HG02973 (cell line): Measurements from ENCODE around the gene CRYAA.

ENCODE experiments used
- ATAC-seq: cut with Tn5 transposase; IDR thresholded peaks from one replicate; pipeline ENCODE4 v1.9.1; 2021; ENCODE audit warnings: moderate library complexity; ENCODE audit not compliant: unreplicated experiment

The CRYAA gene

GRCh38 chr21:43198376-43198775, 29.6 kb downstream of the CRYAA start:
- ATAC-seq: no peak

- no peak for ATAC-seq
These were observed 32.7 kb downstream of the CRYAA start for GRCh38 chr21:43201491-43201890.

GRCh38 chr21:43203591-43203990, 34.8 kb downstream of the CRYAA start:
- no peak for ATAC-seq

GRCh38 chr21:43204638-43205037, 35.8 kb downstream of the CRYAA start:
- ATAC-seq: no peak

DNA sequence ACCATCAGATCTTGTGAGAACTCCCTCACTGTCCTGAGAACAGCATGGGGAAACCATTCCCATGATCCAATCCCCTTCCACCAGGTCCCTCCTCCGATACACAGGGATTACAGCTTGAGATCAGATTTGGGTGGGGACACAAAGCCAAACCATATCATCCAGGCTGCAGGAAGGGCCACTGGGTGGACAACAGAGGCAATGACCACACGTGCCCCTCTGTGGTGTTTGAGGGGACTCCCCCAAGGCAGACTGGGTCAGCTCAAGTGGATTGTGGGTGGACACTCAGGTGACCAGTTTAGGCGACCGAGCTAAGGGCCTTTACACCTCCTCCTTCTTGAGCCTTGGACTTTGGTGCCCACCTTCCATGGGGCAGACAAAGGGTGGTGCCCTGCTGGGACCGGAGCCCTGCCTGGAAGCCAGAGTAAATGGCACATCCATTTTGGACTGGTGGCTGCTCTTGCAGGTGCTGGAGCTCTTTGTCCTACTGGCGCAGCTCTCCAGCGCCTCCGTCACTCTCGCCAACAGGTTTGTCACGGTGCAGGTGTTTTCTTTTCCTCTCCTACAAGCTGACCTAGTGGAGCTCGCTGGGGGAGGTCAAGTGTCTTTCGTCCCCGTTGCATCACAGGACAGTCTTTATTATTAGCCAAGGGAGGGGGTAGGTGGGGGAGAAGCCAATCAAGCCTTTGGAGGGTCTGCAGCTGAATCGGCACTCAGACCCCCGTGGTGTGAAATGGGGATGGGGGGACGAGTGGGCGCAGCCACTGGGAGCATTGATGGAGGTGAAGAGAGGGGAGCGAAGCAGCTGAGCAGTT, 37.6 kb downstream of the CRYAA start:
- ATAC-seq: no peak

GRCh38 chr21:43207043-43207315, 38.2 kb downstream of the CRYAA start:
- no peak for ATAC-seq

DNA sequence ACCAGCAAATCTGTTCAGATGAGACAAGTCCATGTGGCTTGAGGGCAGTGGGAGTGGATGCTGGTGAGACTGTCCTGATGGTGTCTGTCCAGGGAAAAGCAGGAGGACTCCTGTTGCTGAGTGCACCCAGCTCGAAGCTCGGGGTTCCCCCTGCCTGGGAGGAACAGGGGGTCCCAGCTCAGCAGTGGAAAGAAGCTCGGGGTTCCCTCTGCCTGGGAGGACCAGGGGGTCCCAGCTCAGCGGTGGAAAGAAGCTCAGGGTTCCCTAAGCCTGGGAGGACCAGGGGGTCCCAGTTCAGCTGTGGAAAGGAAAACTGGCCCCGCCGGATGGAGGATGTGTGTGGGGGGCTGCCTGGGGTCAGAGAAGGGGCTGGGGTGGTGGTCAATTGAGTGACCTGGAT, 39.1 kb downstream of the CRYAA start:
- ATAC-seq: no peak

DNA sequence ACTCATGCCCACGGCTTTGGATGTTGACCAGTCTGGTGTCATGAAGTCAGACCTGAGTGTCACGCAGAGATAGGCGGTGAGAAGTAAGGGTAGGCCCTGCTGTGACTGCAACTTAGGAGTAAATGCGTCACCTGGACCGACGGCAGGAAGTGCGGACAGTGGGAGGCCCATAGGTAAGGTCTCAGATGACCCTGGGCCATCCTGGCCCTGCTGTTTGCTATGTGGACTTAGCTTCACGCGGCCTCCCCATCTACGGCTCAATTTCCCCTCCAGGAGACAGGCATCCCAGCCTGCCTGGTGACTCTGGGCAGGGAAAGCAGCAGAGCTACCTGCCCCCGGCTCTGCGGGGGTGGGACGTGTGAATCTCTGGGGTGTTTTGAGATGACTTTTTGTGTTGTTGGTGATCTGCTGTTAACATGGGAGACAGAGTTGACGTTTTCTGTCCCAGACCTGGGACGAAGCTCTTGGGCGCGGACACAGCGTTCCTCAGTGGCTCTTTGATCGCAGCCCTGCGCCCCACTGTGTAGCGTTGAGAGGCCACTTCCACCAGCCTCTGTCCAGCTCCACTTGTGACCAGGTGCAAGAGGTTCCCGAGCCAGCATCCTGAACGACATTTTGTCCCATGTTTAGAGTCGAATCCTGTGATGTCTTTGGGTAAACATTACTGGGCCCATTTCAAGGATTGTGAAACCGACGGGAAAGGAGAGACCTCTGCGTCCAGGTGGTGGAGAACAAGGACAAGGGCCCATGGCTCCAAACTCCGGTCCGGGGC, 39.9 kb downstream of the CRYAA start:
- ATAC-seq: no peak

- no peak for ATAC-seq
These were observed 41.0 kb downstream of the CRYAA start for GRCh38 chr21:43209575-43210453.

DNA sequence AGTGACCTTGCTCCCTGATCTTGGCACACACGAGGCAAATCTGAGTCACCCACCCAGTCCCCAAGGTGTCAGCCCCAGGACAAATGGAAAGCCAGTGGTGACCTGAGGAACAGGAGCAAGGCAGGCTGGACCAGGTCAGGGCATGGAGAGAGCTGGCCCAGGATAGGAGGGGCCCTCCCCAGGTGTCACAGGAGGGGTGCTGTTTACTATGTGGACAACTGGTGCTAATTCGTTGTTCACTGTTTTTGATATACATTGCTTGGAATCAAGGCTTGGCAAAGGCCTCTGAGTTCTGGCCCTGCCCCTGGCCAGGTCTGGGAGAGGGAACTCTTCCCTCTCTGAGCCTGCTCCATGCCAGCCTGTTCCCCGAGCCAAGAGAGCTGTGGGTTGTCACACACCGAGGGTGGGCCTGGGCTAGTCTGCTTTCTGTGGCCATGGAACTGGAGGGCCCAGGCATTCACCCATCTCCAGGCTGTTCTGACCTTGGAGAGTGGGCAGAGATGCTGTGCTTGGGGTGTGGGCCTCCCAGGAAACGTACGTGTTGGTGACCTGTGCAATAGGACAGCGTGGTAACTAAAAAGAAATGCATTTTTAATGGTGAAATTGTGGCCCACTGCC, 41.8 kb downstream of the CRYAA start:
- no peak for ATAC-seq

DNA sequence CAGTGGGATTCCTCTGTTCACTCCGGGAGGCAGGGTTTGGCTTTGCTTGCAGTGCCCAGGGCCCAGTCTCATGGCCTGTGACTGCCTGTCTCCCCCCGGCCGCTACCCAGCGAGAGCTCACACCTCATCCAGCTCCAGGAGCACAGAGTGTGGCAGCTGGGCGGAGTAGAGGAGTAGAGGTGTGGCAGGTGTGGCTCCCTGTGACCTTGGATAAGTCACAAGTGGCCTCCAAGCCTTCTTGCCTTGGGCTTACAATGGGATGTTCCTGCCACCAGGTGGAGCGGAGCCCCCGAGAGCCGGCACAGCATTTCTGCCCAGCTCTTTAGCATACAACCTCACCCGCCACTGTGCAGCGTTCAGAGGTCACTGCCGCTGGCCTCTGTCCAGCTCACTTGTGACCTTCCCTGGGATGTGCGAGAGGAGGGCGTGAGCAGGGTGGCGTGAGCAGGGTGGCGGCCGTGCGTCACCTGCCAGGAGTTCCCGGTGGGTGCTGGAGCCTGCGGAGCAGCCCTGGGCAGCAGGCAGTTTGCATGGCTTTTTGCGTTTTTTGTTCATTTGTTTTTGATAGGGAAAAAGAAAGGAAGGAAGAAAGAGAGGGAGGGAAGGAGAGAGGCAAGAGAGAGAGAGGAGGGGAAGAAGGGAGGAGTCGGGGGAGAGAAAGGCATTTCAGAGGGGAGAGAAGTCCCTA, 42.4 kb downstream of the CRYAA start:
- no peak for ATAC-seq

- ATAC-seq: no peak
These were observed 42.9 kb downstream of the CRYAA start for GRCh38 chr21:43211760-43212115.
